HepG2 (cell line): ENCODE data around the gene ARMH1. TPM values are rescaled to one million over a fixed set of nuclear protein-coding genes. Genes with fewer than 3 reads are reported as not detected.

Experiments
- CHD2 ChIP-seq: IDR thresholded peaks from 2 replicates; pipeline ENCODE4 v1.6.1; 2011; ENCODE audit warnings: low read depth, low read length, improper control_type of control experiment
- ETV6 ChIP-seq: sonication (generic); formaldehyde crosslinking; conservative IDR thresholded peaks from 2 replicates; pipeline ENCODE4 v1.4.0; 2020; ENCODE audit warnings: missing genetic modification reagents
- JARID2 ChIP-seq: sonication (generic); formaldehyde crosslinking; IDR thresholded peaks from 2 replicates; pipeline ENCODE4 v1.8.1; 2023; ENCODE audit warnings: missing genetic modification reagents, inconsistent platforms; ENCODE audit not compliant: insufficient replicate concordance
- KAT8 ChIP-seq: IDR thresholded peaks from 2 replicates; pipeline ENCODE4 v1.6.1; 2016; ENCODE audit warnings: missing genetic modification reagents, missing compliant biosample characterization
- KDM3A ChIP-seq: IDR thresholded peaks from 2 replicates; pipeline ENCODE4 v1.6.1; 2018; ENCODE audit warnings: low read depth, missing compliant biosample characterization
- KLF12 ChIP-seq: sonication (generic); formaldehyde crosslinking; IDR thresholded peaks from 2 replicates; pipeline ENCODE4 v1.4.0; 2020; ENCODE audit warnings: missing genetic modification reagents, borderline replicate concordance
- POLR2AphosphoS2 ChIP-seq: IDR thresholded peaks from 2 replicates; pipeline ENCODE4 v1.6.1; 2011; ENCODE audit warnings: low read depth, low read length, improper control_type of control experiment
- SRSF9 ChIP-seq: fragments of 200-400 bp; formaldehyde crosslinking; IDR thresholded peaks from 2 replicates; pipeline ENCODE4 v1.6.1; 2018; ENCODE audit warnings: borderline replicate concordance, mild to moderate bottlenecking, low read depth, low read length; ENCODE audit not compliant: insufficient read depth, poor library complexity, severe bottlenecking
- TAF15 ChIP-seq: fragments of 200-400 bp; formaldehyde crosslinking; IDR thresholded peaks from one replicate; pipeline ENCODE4 v1.6.1; 2018; ENCODE audit warnings: mild to moderate bottlenecking, low read depth, low read length; ENCODE audit not compliant: poor library complexity, severe bottlenecking
- TFAP4 ChIP-seq: sonication (generic); IDR thresholded peaks from 2 replicates; pipeline ENCODE4 v1.6.1; 2016; ENCODE audit warnings: low read depth, borderline replicate concordance
- ZC3H13 ChIP-seq: sonication (generic); formaldehyde crosslinking; IDR thresholded peaks from 2 replicates; pipeline ENCODE4 v1.8.1; 2023; ENCODE audit warnings: mild to moderate bottlenecking, missing genetic modification reagents, moderate library complexity
- ZFP62 ChIP-seq: sonication (generic); formaldehyde crosslinking; IDR thresholded peaks from 2 replicates; pipeline ENCODE4 v1.4.0; 2020; ENCODE audit warnings: missing genetic modification reagents
- ZFP90 ChIP-seq: sonication (generic); formaldehyde crosslinking; IDR thresholded peaks from 2 replicates; pipeline ENCODE4 v1.8.0; 2022; ENCODE audit warnings: missing genetic modification reagents, mild to moderate bottlenecking, inconsistent platforms, borderline replicate concordance
- ZNF274 ChIP-seq: sonication (generic); formaldehyde crosslinking; IDR thresholded peaks from 2 replicates; pipeline ENCODE4 v1.5.1; 2020; ENCODE audit warnings: mild to moderate bottlenecking, missing genetic modification reagents
- ZNF614 ChIP-seq: IDR thresholded peaks from 2 replicates; pipeline ENCODE4 v1.6.1; 2018; ENCODE audit warnings: missing biosample characterization, missing genetic modification reagents, inconsistent platforms, borderline replicate concordance
- ZSCAN31 ChIP-seq: sonication (generic); formaldehyde crosslinking; IDR thresholded peaks from 2 replicates; pipeline ENCODE4 v1.5.0; 2020; ENCODE audit warnings: low read depth, mild to moderate bottlenecking, missing genetic modification reagents
- polyA plus RNA-seq, 8 experiments: library from polyadenylated mRNA; depleted of rRNA in 3 of 8; stranded (reverse) in 7 of 8; unstranded in 1 of 8; fragments of >200 nt; fragmentation: Illumina TruSeq in 4 of 8; extraction: Trizol in 4 of 8; gene quantifications; 2 replicates each; pipeline versions ENCODE4 v1.2.1 to v1.2.3, GENCODE V29; 2011 to 2016; ENCODE audit warnings: low read depth in 4 of 8, missing spikeins in 1 of 8, mixed read lengths in 1 of 8; ENCODE audit not compliant: insufficient read depth in 1 of 8
- total RNA-seq, 5 experiments: library from RNA; depleted of rRNA; stranded (reverse); fragments of >200 nt; fragmentation: Illumina TruSeq; extraction: Trizol; gene quantifications; 2 replicates each; pipeline ENCODE4 v1.2.3, GENCODE V29; 2016; ENCODE audit warnings: low read depth in 1 of 5
- TF ChIP-seq, protein P1 (sequence below): IDR thresholded peaks from 2 replicates; pipeline ENCODE4 v1.6.1; 2016; ENCODE audit warnings: mild to moderate bottlenecking
- TF ChIP-seq, protein P2 (sequence below): sonication (generic); formaldehyde crosslinking; IDR thresholded peaks from 2 replicates; pipeline ENCODE4 v1.5.0; 2020; ENCODE audit warnings: missing genetic modification reagents, mild to moderate bottlenecking, borderline replicate concordance
- TF ChIP-seq, protein P3 (sequence below): sonication (generic); formaldehyde crosslinking; IDR thresholded peaks from 2 replicates; pipeline ENCODE4 v1.5.0; 2020; ENCODE audit warnings: missing genetic modification reagents, mild to moderate bottlenecking, borderline replicate concordance
- TF ChIP-seq, protein P4 (sequence below): sonication (generic); formaldehyde crosslinking; IDR thresholded peaks from 2 replicates; pipeline ENCODE4 v1.8.1; 2022; ENCODE audit warnings: low read depth, mild to moderate bottlenecking, missing genetic modification reagents
- TF ChIP-seq, protein P5 (sequence below): IDR thresholded peaks from 2 replicates; pipeline ENCODE4 v1.6.1; 2016; ENCODE audit warnings: low read depth, borderline replicate concordance

The ARMH1 gene
- total and polyA plus RNA-seq, 2 of the 13 experiments (the other 11 are each of a cell fraction or from before 2014, with no cell fraction given): 0.69 TPM; not detected in 1

GRCh38 chr1:44674113-44675000 is at the start of gene ARMH1, which contains the start of gene TMEM53 (continued):
- no peak for TF ChIP-seq ZNF274 (CRISPR knock-in tag)
- peak; percentile 58 for TF ChIP-seq KAT8
- no peak for TF ChIP-seq POLR2AphosphoS2
- TF ChIP-seq, protein P1, sequence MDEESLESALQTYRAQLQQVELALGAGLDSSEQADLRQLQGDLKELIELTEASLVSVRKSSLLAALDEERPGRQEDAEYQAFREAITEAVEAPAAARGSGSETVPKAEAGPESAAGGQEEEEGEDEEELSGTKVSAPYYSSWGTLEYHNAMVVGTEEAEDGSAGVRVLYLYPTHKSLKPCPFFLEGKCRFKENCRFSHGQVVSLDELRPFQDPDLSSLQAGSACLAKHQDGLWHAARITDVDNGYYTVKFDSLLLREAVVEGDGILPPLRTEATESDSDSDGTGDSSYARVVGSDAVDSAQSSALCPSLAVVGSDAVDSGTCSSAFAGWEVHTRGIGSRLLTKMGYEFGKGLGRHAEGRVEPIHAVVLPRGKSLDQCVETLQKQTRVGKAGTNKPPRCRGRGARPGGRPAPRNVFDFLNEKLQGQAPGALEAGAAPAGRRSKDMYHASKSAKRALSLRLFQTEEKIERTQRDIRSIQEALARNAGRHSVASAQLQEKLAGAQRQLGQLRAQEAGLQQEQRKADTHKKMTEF: peak; percentile 69; the same call in 1 of the 2 replicates
- TF ChIP-seq CHD2: peak; percentile 65; the same call in 1 of the 2 replicates
- no peak for TF ChIP-seq TFAP4
- TF ChIP-seq KLF12: peak; percentile 82
- no peak for TF ChIP-seq JARID2
- TF ChIP-seq TAF15: no peak
- TF ChIP-seq, protein P2, sequence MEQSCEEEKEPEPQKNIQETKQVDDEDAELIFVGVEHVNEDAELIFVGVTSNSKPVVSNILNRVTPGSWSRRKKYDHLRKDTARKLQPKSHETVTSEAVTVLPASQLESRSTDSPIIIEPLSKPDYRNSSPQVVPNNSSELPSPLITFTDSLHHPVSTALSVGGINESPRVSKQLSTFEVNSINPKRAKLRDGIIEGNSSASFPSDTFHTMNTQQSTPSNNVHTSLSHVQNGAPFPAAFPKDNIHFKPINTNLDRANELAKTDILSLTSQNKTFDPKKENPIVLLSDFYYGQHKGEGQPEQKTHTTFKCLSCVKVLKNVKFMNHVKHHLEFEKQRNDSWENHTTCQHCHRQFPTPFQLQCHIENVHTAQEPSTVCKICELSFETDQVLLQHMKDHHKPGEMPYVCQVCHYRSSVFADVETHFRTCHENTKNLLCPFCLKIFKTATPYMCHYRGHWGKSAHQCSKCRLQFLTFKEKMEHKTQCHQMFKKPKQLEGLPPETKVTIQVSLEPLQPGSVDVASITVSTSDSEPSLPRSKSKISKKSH (CRISPR knock-in tag): 0 out of 2 replicates have a peak, but pooled peaks have one; percentile 27
- TF ChIP-seq, protein P3, sequence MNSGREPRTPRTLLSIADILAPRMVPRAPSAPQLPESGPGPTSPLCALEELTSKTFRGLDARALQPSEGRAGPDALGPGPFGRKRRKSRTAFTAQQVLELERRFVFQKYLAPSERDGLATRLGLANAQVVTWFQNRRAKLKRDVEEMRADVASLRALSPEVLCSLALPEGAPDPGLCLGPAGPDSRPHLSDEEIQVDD (CRISPR knock-in tag): peak; percentile 58; the same call in 1 of the 2 replicates
- TF ChIP-seq ZSCAN31: peak; percentile 38; the same call in 1 of the 2 replicates
- TF ChIP-seq KDM3A (CRISPR knock-in tag): no peak
- TF ChIP-seq ZFP62 (CRISPR knock-in tag): no peak
- TF ChIP-seq ZC3H13 (CRISPR knock-in tag): 0 out of 2 replicates have a peak, but pooled peaks have one; percentile 37
- TF ChIP-seq, protein P4, sequence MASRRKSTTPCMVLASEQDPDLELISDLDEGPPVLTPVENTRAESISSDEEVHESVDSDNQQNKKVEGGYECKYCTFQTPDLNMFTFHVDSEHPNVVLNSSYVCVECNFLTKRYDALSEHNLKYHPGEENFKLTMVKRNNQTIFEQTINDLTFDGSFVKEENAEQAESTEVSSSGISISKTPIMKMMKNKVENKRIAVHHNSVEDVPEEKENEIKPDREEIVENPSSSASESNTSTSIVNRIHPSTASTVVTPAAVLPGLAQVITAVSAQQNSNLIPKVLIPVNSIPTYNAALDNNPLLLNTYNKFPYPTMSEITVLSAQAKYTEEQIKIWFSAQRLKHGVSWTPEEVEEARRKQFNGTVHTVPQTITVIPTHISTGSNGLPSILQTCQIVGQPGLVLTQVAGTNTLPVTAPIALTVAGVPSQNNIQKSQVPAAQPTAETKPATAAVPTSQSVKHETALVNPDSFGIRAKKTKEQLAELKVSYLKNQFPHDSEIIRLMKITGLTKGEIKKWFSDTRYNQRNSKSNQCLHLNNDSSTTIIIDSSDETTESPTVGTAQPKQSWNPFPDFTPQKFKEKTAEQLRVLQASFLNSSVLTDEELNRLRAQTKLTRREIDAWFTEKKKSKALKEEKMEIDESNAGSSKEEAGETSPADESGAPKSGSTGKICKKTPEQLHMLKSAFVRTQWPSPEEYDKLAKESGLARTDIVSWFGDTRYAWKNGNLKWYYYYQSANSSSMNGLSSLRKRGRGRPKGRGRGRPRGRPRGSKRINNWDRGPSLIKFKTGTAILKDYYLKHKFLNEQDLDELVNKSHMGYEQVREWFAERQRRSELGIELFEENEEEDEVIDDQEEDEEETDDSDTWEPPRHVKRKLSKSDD (CRISPR knock-in tag): no peak
- TF ChIP-seq, protein P5, sequence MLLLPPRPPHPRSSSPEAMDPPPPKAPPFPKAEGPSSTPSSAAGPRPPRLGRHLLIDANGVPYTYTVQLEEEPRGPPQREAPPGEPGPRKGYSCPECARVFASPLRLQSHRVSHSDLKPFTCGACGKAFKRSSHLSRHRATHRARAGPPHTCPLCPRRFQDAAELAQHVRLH (CRISPR knock-in tag): no peak
- no peak for TF ChIP-seq ETV6 (CRISPR knock-in tag)
- TF ChIP-seq ZNF614 (CRISPR knock-in tag): peak; percentile 49; the same call in 1 of the 2 replicates
- TF ChIP-seq SRSF9: no peak
- TF ChIP-seq ZFP90: no peak
